K562 (cell line): ENCODE data around the gene SDHAF1. TPM values are rescaled to one million over a fixed set of nuclear protein-coding genes. Genes with fewer than 3 reads are reported as not detected.

Experiments
- ATAC-seq: fragments of 200-7000 bp; cut with Tn5 transposase; 3 replicates; pipeline ENCODE4 v1.9.1; 2020; ENCODE audit warnings: moderate library complexity
- BruUV-seq: library from RNA; stranded (reverse); fragments of 400-500 nt; replicated peaks from 2 replicates; lab custom pipeline; 2021; lab: Mats Ljungman, UMichigan
- CTCF ChIA-PET: fragments of 300-600 bp; formaldehyde crosslinking; extraction: SDS; loops from one replicate; lab custom pipeline; 2021; ENCODE audit warnings: low intra/inter-chr PET ratio; lab: Yijun Ruan, JAX
- POLR2A ChIA-PET: fragments of 300-600, 350-650 bp; sonication (Branson Sonifier 250); formaldehyde crosslinking; extraction: SDS; loops from one replicate; lab custom pipeline; 2021; ENCODE audit warnings: antibody characterized with exemption, inconsistent platforms; lab: Yijun Ruan, JAX
- DNase-seq, 4 experiments: peaks; one replicate each; pipeline versions ENCODE4 v3.0.0 to v3.0.0-alpha.2; 2011 to 2018; ENCODE audit warnings: low spot score in 3 of 4, mixed read lengths in 3 of 4; ENCODE audit errors: extremely low read depth in 1 of 4
- FAIRE-seq: peaks from 2 replicates; lab custom pipeline; 2011; peaks lifted over from hg19 to GRCh38; lab: Jason Lieb, UNC
- H2AFZ ChIP-seq: 2 replicates; pipeline ENCODE4 v1.6.0; 2011; ENCODE audit warnings: low read depth, low read length, control low read depth, inconsistent platforms
- H3K27ac ChIP-seq: fragments of 200-600 bp; 3 replicates; pipeline ENCODE4 v1.8.0; 2011; ENCODE audit warnings: low read depth, mild to moderate bottlenecking, control low read depth, inconsistent platforms, low read length, moderate library complexity, mixed read lengths; ENCODE audit errors: extremely low read depth
- H3K27me3 ChIP-seq, 2 experiments: fragments of 300-600 bp in 1 of 2; 2 replicates in 1 of 2; 3 replicates in 1 of 2; pipeline versions ENCODE4 v1.6.0 to v1.8.0; 2011; ENCODE audit warnings: inconsistent platforms in 2 of 2, low read length in 2 of 2, mild to moderate bottlenecking in 1 of 2, mixed read lengths in 1 of 2, moderate library complexity in 1 of 2; ENCODE audit not compliant: control insufficient read depth in 2 of 2, insufficient read depth in 2 of 2
- H3K36me3 ChIP-seq: fragments of 300-600 bp; 3 replicates; pipeline ENCODE4 v1.8.0; 2011; ENCODE audit warnings: mild to moderate bottlenecking, low read length, inconsistent platforms; ENCODE audit not compliant: control insufficient read depth, insufficient read depth
- H3K4me1 ChIP-seq, 2 experiments: fragments of 200-600 bp in 1 of 2; replicated peaks in 1 of 2; 2 replicates in 1 of 2; 3 replicates in 1 of 2; pipeline versions ENCODE4 v1.5.1 to v1.8.0; 2011; ENCODE audit warnings: inconsistent platforms in 2 of 2, low read length in 2 of 2, mild to moderate bottlenecking in 1 of 2, mixed read lengths in 1 of 2, moderate library complexity in 1 of 2; ENCODE audit not compliant: control insufficient read depth in 2 of 2, insufficient read depth in 2 of 2
- H3K4me2 ChIP-seq: 2 replicates; pipeline ENCODE4 v1.6.1; 2011; ENCODE audit warnings: low read length, control low read depth, inconsistent platforms, mixed read lengths; ENCODE audit not compliant: insufficient read depth
- H3K4me3 ChIP-seq: fragments of 200-600 bp; sonication (generic), shearing (Covaris generic); 2 replicates; pipeline ENCODE4 v1.5.1; 2016; ENCODE audit warnings: control low read depth, inconsistent platforms
- H3K79me2 ChIP-seq: fragments of 200-600 bp; 3 replicates; pipeline ENCODE4 v1.8.0; 2011; ENCODE audit warnings: low read length, inconsistent platforms; ENCODE audit not compliant: control insufficient read depth, insufficient read depth
- H3K9ac ChIP-seq, 2 experiments: 2 replicates each; pipeline versions ENCODE4 v1.6.0 to v1.6.1; 2011; ENCODE audit warnings: low read depth in 2 of 2, low read length in 2 of 2, control low read depth in 1 of 2, inconsistent platforms in 1 of 2, mild to moderate bottlenecking in 1 of 2, mixed read lengths in 1 of 2; ENCODE audit not compliant: insufficient read depth in 1 of 2
- H3K9me1 ChIP-seq: one replicate; pipeline ENCODE4 v1.6.0; 2011; ENCODE audit warnings: inconsistent platforms, mild to moderate bottlenecking, low read length, moderate library complexity; ENCODE audit not compliant: control insufficient read depth, insufficient read depth
- H3K9me3 ChIP-seq: replicated peaks from 2 replicates; pipeline ENCODE4 v1.5.1; 2011; ENCODE audit warnings: low read depth, low read length, inconsistent platforms; ENCODE audit not compliant: control insufficient read depth, insufficient read depth
- H4K20me1 ChIP-seq: replicated peaks from 2 replicates; pipeline ENCODE4 v1.6.1; 2011; ENCODE audit warnings: low read length, inconsistent platforms, mixed read lengths; ENCODE audit not compliant: control insufficient read depth, insufficient read depth
- FOS ChIP-seq: IDR thresholded peaks from 3 replicates; pipeline ENCODE4 v1.6.1; 2011; ENCODE audit not compliant: insufficient read length; ENCODE audit errors: extremely low read depth
- GABPB1 ChIP-seq: sonication (generic); formaldehyde crosslinking; IDR thresholded peaks from 2 replicates; pipeline ENCODE4 v1.8.0; 2022; ENCODE audit warnings: mild to moderate bottlenecking, missing genetic modification reagents
- MED1 ChIP-seq: sonication (generic); formaldehyde crosslinking; IDR thresholded peaks from 2 replicates; pipeline ENCODE4 v1.8.1; 2023; ENCODE audit warnings: missing genetic modification reagents, borderline replicate concordance
- MLX ChIP-seq, 2 experiments: fragments of 450-650 bp in 1 of 2; sonication (generic) in 1 of 2; formaldehyde crosslinking; conservative IDR thresholded peaks; 2 replicates each; pipeline versions ENCODE4 v1.4.0 to v1.8.1; 2020 to 2022; ENCODE audit warnings: mild to moderate bottlenecking in 1 of 2, missing genetic modification reagents in 1 of 2
- NFE2 ChIP-seq: IDR thresholded peaks from 2 replicates; pipeline ENCODE4 v1.6.1; 2014; ENCODE audit warnings: antibody characterized with exemption, low read depth
- RAD51 ChIP-seq: fragments of 450-650 bp; IDR thresholded peaks from 2 replicates; pipeline ENCODE4 v1.7.1; 2016; ENCODE audit warnings: low read depth, mild to moderate bottlenecking, borderline replicate concordance
- TAL1 ChIP-seq: fragments of 450-650 bp; IDR thresholded peaks from 2 replicates; pipeline ENCODE4 v1.6.1; 2016; ENCODE audit warnings: mild to moderate bottlenecking
- TFE3 ChIP-seq: fragments of 450-650 bp; formaldehyde crosslinking; IDR thresholded peaks from 2 replicates; pipeline ENCODE4 v1.4.0; 2020; ENCODE audit warnings: mild to moderate bottlenecking, mixed read lengths
- ZNF174 ChIP-seq: fragments of 250-450 bp; sonication (Bioruptor Pico); IDR thresholded peaks from 2 replicates; pipeline ENCODE4 v1.4.0; 2020; ENCODE audit warnings: mild to moderate bottlenecking
- ZNF609 ChIP-seq: sonication (generic); formaldehyde crosslinking; IDR thresholded peaks from 2 replicates; pipeline ENCODE4 v1.8.1; 2023; ENCODE audit warnings: missing genetic modification reagents, mild to moderate bottlenecking, borderline replicate concordance
- WGBS: fragments of 100-300 bp; shearing (Covaris generic); methylation state at CpG from one replicate; pipeline ENCODE4 v1.1.6; 2016; ENCODE audit warnings: low coverage, mixed read lengths; ENCODE audit not compliant: insufficient coverage; ENCODE audit errors: missing lambda C conversion rate; 5-methylcytosine and 5-hydroxymethylcytosine counted together
- in situ Hi-C: fragments of 300-500 bp; cut with MboI; formaldehyde crosslinking; loops from 4 replicates; pipeline ENCODE4 v1.15.0; 2018; ENCODE audit warnings: inconsistent platforms, mixed read lengths
- intact Hi-C: fragments of 100-400 bp; cut with micrococcal nuclease; formaldehyde crosslinking; loops from 2 replicates; pipeline ENCODE4 v1.14.2; 2022
- polyA plus RNA-seq, 8 experiments: library from polyadenylated mRNA; depleted of rRNA in 4 of 8; stranded (reverse) in 5 of 8; unstranded in 3 of 8; fragments of >200 nt; fragmentation: Nextera tagmentation in 2 of 8; fragmentation: Illumina TruSeq in 1 of 8; extraction: Ambion mirVana in 2 of 8; extraction: Trizol in 1 of 8; gene quantifications; 2 replicates each; pipeline versions ENCODE4 v1.2.1 to v1.2.3, GENCODE V29; 2011 to 2014; ENCODE audit warnings: inconsistent platforms in 1 of 8, missing spikeins in 1 of 8
- total RNA-seq, 7 experiments: library from RNA; depleted of rRNA in 6 of 7; stranded (reverse); fragments of >200 nt in 6 of 7; fragmentation: Illumina TruSeq in 2 of 7; extraction: Trizol in 2 of 7; gene quantifications; 2 replicates each; pipeline versions ENCODE4 v1.2.1 to v1.2.3, GENCODE V29; 2011 to 2021; ENCODE audit warnings: low replicate concordance in 1 of 7

The SDHAF1 gene
- total and polyA plus RNA-seq, 9 of the 15 experiments (the other 6 are each of a cell fraction or from before 2014, with no cell fraction given), result 0.42 to 55.7 (median 18.8) TPM

GRCh38 chr19:35949131-35949530, 45.9 kb upstream of the SDHAF1 start (continued):
- no peak for TF ChIP-seq ZNF609
- TF ChIP-seq, all 486 proteins: peak for 0

GRCh38 chr19:35955881-35956634, 38.9 kb upstream of the SDHAF1 start:
- in situ Hi-C loops (no loop called here), intact Hi-C loops (no loop called here)
- DNase-seq (no peak), FAIRE-seq (no peak), ATAC-seq (no peak)
- Histone ChIP-seq H3K9ac (no peak overlapping the region), H3K4me1 (peaks cover 0 to 14% of the 10 kb centered on the region in 2 experiments; a peak in 2 of 5 replicates), H2AFZ (no peak overlapping the region), H4K20me1 (no peaks in the 10 kb centered on the region), H3K9me1 (no peaks in the 10 kb centered on the region), H3K27me3 (peaks cover 39 to 63% of the 10 kb centered on the region in 2 experiments; a peak in 3 of 5 replicates), H3K79me2 (no peaks in the 10 kb centered on the region), H3K27ac (no peak overlapping the region), H3K4me3 (no peak overlapping the region), H3K9me3 (no peaks in the 10 kb centered on the region), H3K4me2 (no peak overlapping the region), H3K36me3 (no peaks in the 10 kb centered on the region)
- no TSS peak for BruUV-seq
- 3% methylated on average over 4 of the region's 6 CpGs for WGBS
- CTCF ChIA-PET, result interaction anchor here (0.6 kb wide), 1 partner anchor 1141 kb away, joined by 3 read pairs; no protein-coding TSS in a partner anchor
- POLR2A ChIA-PET, result interaction anchor here (0.7 kb wide), 1 partner anchor 19 kb away, joined by 3 read pairs; no protein-coding TSS in a partner anchor
- TF ChIP-seq ZNF174 (CRISPR knock-in tag), result no peak
- TF ChIP-seq GABPB1 (CRISPR knock-in tag), result no peak
- no peak for TF ChIP-seq NFE2
- no peak for TF ChIP-seq TAL1
- no peak for TF ChIP-seq MED1 (CRISPR knock-in tag)
- TF ChIP-seq RAD51, result peak; percentile 43; the same call in 1 of the 2 replicates
- no peak for TF ChIP-seq FOS
- peak; percentile 90 for TF ChIP-seq TFE3 (CRISPR knock-in tag)
- no peak for TF ChIP-seq MLX (CRISPR knock-in tag; conservative IDR thresholded peaks at IDR 0.05)
